ENCODE results near the gene HARS2.

HARS2 gene

GRCh38 chr5:140741967-140742366 lies 50.7 kb downstream of the HARS2 start:
- no peaks in the 10 kb centered on the region for H3K9me3 ChIP-seq (ENCODE audit: control insufficient read depth, low read length)
- H3K4me1 ChIP-seq (ENCODE audit: control insufficient read depth, insufficient read depth, low read length) = no peaks in the 10 kb centered on the region
- no peak overlapping the region for H3K9ac ChIP-seq (ENCODE audit: low read length)
- H3K27me3 ChIP-seq (ENCODE audit: control insufficient read depth, insufficient read depth, low read length) = no peaks in the 10 kb centered on the region
- no peaks in the 10 kb centered on the region for H3K36me3 ChIP-seq (ENCODE audit: control insufficient read depth, insufficient read depth, low read length)
- no peak overlapping the region for H3K4me3 ChIP-seq (ENCODE audit: low read length)

All from mucosa of stomach (tissue), 1 donor.